ENCODE measurements around the gene TTLL11.

DNA sequence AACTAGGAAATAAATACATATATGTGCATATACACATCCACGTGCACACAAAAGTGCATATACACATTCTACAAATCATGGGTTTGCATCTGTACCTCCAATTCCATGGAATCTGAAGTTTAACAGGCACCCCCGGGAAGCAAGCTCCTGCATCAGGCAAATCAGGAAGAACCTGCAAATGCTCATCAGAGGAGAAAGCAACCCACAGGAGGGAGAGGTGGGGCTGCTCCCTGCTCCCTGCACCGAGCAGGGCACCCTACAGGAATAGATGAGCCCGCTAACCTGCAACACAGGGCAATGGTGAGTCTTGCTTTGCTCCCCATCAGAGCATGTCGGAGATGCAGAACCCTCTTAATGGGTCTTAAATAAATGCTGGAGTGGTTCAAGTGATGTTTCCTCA is 290.4 kb downstream of the TTLL11 start:
- TF ChIP-seq, protein P1, sequence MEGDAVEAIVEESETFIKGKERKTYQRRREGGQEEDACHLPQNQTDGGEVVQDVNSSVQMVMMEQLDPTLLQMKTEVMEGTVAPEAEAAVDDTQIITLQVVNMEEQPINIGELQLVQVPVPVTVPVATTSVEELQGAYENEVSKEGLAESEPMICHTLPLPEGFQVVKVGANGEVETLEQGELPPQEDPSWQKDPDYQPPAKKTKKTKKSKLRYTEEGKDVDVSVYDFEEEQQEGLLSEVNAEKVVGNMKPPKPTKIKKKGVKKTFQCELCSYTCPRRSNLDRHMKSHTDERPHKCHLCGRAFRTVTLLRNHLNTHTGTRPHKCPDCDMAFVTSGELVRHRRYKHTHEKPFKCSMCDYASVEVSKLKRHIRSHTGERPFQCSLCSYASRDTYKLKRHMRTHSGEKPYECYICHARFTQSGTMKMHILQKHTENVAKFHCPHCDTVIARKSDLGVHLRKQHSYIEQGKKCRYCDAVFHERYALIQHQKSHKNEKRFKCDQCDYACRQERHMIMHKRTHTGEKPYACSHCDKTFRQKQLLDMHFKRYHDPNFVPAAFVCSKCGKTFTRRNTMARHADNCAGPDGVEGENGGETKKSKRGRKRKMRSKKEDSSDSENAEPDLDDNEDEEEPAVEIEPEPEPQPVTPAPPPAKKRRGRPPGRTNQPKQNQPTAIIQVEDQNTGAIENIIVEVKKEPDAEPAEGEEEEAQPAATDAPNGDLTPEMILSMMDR (IDR thresholded peaks at IDR 0.05) = no peak
- no peak for TF ChIP-seq POLR2A (IDR thresholded peaks at IDR 0.05)

Data from Peyer's patch (tissue), 4 donors.